PC-3 (cell line): ENCODE data around the gene LRCOL1. TPM values are rescaled to one million over a fixed set of nuclear protein-coding genes. Genes with fewer than 3 reads are reported as not detected.

Experiments used
- ATAC-seq: fragments of 200-7000 bp; cut with Tn5 transposase; 2 replicates; pipeline ENCODE4 v1.9.1; 2020; ENCODE audit warnings: mild to moderate bottlenecking, moderate library complexity
- BruUV-seq: library from RNA; stranded (reverse); fragments of 400-500 nt; replicated peaks from 2 replicates; lab custom pipeline; 2021; lab: Mats Ljungman, UMichigan
- CTCF ChIA-PET: fragments of 300-600 bp; sonication (Branson Sonifier 250); formaldehyde crosslinking; loops from one replicate; lab custom pipeline; 2022; ENCODE audit warnings: antibody characterized with exemption; lab: Charles Lee
- POLR2A ChIA-PET: fragments of 300-600 bp; sonication (Branson Sonifier 250); formaldehyde crosslinking; loops from one replicate; lab custom pipeline; 2022; ENCODE audit warnings: antibody characterized with exemption; ENCODE audit not compliant: unreplicated experiment; lab: Charles Lee
- DNase-seq: peaks from one replicate; pipeline ENCODE4 v3.0.0-alpha.2; 2015
- H2AFZ ChIP-seq: fragments of 300-600 bp; sonication (generic); 2 replicates; pipeline ENCODE4 v1.6.0; 2016; ENCODE audit warnings: antibody characterized with exemption, low read length
- H3F3A ChIP-seq: fragments of 300-600 bp; sonication (generic); one replicate; pipeline ENCODE4 v1.6.0; 2017; ENCODE audit warnings: antibody characterized with exemption, low read length, control low read depth, mild to moderate bottlenecking; ENCODE audit not compliant: unreplicated experiment
- H3K27ac ChIP-seq: fragments of 300-600 bp; sonication (generic); 2 replicates; pipeline ENCODE4 v1.5.1; 2016; ENCODE audit warnings: mild to moderate bottlenecking, low read length
- H3K27me3 ChIP-seq: fragments of 300-600 bp; sonication (generic); 2 replicates; pipeline ENCODE4 v1.6.1; 2016; ENCODE audit warnings: low read length, mixed read lengths
- H3K36me3 ChIP-seq: fragments of 300-600 bp; sonication (generic); 2 replicates; pipeline ENCODE4 v1.6.1; 2016; ENCODE audit warnings: low read depth, mixed run types, low read length, mixed read lengths
- H3K4me1 ChIP-seq: fragments of 300-600 bp; sonication (generic); 2 replicates; pipeline ENCODE4 v1.5.1; 2016; ENCODE audit warnings: low read length; ENCODE audit not compliant: insufficient read depth
- H3K4me2 ChIP-seq: fragments of 300-600 bp; sonication (generic); 2 replicates; pipeline ENCODE4 v1.6.0; 2016; ENCODE audit warnings: low read length
- H3K4me3 ChIP-seq: fragments of 300-600 bp; sonication (generic); 2 replicates; pipeline ENCODE4 v1.5.1; 2016; ENCODE audit warnings: mild to moderate bottlenecking, low read length, mixed read lengths
- H3K79me2 ChIP-seq: fragments of 300-600 bp; sonication (generic); 2 replicates; pipeline ENCODE4 v1.6.1; 2017; ENCODE audit warnings: low read length, mixed read lengths
- H3K9ac ChIP-seq: fragments of 300-600 bp; sonication (generic); 2 replicates; pipeline ENCODE4 v1.6.0; 2016; ENCODE audit warnings: mild to moderate bottlenecking, low read length
- H3K9me2 ChIP-seq: fragments of 300-600 bp; sonication (generic); replicated peaks from 2 replicates; pipeline ENCODE4 v1.6.1; 2016; ENCODE audit warnings: mixed run types, low read length, mixed read lengths
- H3K9me3 ChIP-seq: fragments of 300-600 bp; sonication (generic); 2 replicates; pipeline ENCODE4 v1.6.1; 2016; ENCODE audit warnings: low read length, mixed read lengths
- H4K20me1 ChIP-seq: fragments of 300-600 bp; sonication (generic); 2 replicates; pipeline ENCODE4 v1.6.1; 2016; ENCODE audit warnings: low read length, mixed read lengths
- CTCF ChIP-seq: fragments of 300-600 bp; sonication (generic); conservative IDR thresholded peaks from 2 replicates; pipeline ENCODE4 v1.5.1; 2017; ENCODE audit warnings: antibody characterized with exemption, low read depth, mild to moderate bottlenecking, low read length
- EZH2 ChIP-seq: fragments of 300-600 bp; sonication (generic); IDR thresholded peaks from one replicate; pipeline ENCODE4 v1.6.1; 2017; ENCODE audit warnings: antibody characterized with exemption, mild to moderate bottlenecking, low read length; ENCODE audit not compliant: unreplicated experiment
- EZH2phosphoT487 ChIP-seq: fragments of 300-600 bp; sonication (generic); IDR thresholded peaks from 2 replicates; pipeline ENCODE4 v1.6.1; 2018; ENCODE audit warnings: mild to moderate bottlenecking, antibody characterized with exemption, low read length, borderline replicate concordance
- intact Hi-C: fragments of 100-400 bp; cut with micrococcal nuclease; formaldehyde crosslinking; loops from 2 replicates; pipeline ENCODE4 v1.9.0; 2023
- total RNA-seq: library from RNA; depleted of rRNA; stranded (reverse); fragments of >200 nt; gene quantifications from 2 replicates; pipeline ENCODE4 v1.2.3, GENCODE V29; 2014

LRCOL1 gene
- total RNA-seq, 1 experiment from 2014 or later: not detected

- Histone ChIP-seq H3K9me3 (no peaks in the 10 kb centered on the region), H3K4me3 (peak overlapping the region; percentile 96), H3K4me1 (0 out of 2 replicates have a peak, but pooled peaks cover 4% of the 10 kb centered on the region), H3K27ac (peak overlapping the region; percentile 46), H2AFZ (peak overlapping the region; percentile 42), H3K36me3 (peaks cover 7% of the 10 kb centered on the region; the same call in 1 of the 2 replicates), H3K9me2 (no peaks in the 10 kb centered on the region), H3K27me3 (no peaks in the 10 kb centered on the region), H3K9ac (peak overlapping the region; percentile 94), H3K79me2 (peaks cover 53% of the 10 kb centered on the region), H3F3A (no peaks in the 10 kb centered on the region), H3K4me2 (peak overlapping the region; percentile 100), H4K20me1 (peaks cover 32% of the 10 kb centered on the region)
- ChIA-PET CTCF (interaction anchor here (0.6 to 1.4 kb wide), 2 partner anchors 146 to 371 kb away, joined by 3 to 4 read pairs; no protein-coding TSS in a partner anchor), POLR2A (no interaction called here)
- peak; percentile 80 for DNase-seq
- ATAC-seq: peak; percentile 53
- intact Hi-C loops: loop anchor here (1.0 to 2.0 kb wide), 3 partner anchors 37 to 146 kb away; no protein-coding TSS in a partner anchor
- TF ChIP-seq EZH2 (no peak), CTCF (peak; percentile 96)
- TSS peak; percentile 29 for BruUV-seq
These were observed 49.6 kb downstream of the LRCOL1 start for GRCh38 chr12:132560614-132561426.

DNA sequence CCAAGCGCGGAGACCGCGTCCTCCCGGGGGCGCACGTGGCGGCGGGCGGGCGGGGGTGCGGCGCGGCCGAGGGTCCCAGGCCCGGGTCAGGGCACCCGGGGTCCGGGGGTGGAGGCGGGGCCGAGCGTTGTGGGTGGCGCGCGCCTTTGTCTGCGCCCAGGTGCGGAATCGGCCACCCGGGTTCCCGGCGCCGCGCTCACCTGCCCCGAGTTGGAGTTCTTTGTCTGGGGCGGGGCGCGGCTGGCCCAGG is 50.1 kb downstream of the LRCOL1 start:
- peak; percentile 59 for ATAC-seq
- H3K9me2 ChIP-seq: no peaks in the 10 kb centered on the region
- peak overlapping the region; percentile 46 for H3K27ac ChIP-seq
- H3K36me3 ChIP-seq: peaks cover 2% of the 10 kb centered on the region; the same call in 1 of the 2 replicates
- no peaks in the 10 kb centered on the region for H3K27me3 ChIP-seq
- DNase-seq: peak; percentile 46
- H3K4me3 ChIP-seq: peak overlapping the region; percentile 96
- 0 out of 2 replicates have a peak, but pooled peaks cover 4% of the 10 kb centered on the region for H3K4me1 ChIP-seq
- H3F3A ChIP-seq: no peaks in the 10 kb centered on the region
- TF ChIP-seq EZH2phosphoT487 (no peak), EZH2 (no peak), CTCF (no peak)
- H2AFZ ChIP-seq: peak overlapping the region; percentile 42; the same call in 1 of the 2 replicates
- peak overlapping the region; percentile 94 for H3K9ac ChIP-seq
- H3K9me3 ChIP-seq: no peaks in the 10 kb centered on the region
- POLR2A ChIA-PET: no interaction called here
- peak overlapping the region; percentile 100 for H3K4me2 ChIP-seq
- CTCF ChIA-PET: interaction anchor here (0.6 to 1.4 kb wide), 4 partner anchors 55 to 155 kb away, joined by 3 to 7 read pairs (median 4); no protein-coding TSS in a partner anchor
- peaks cover 48% of the 10 kb centered on the region for H3K79me2 ChIP-seq
- intact Hi-C loops: loop anchor here (2.0 kb wide), 1 partner anchor 67 kb away; no protein-coding TSS in a partner anchor
- no TSS peak for BruUV-seq
- peaks cover 26% of the 10 kb centered on the region for H4K20me1 ChIP-seq
